GM19438 (cell line): ENCODE results near the gene KDSR.
"Not testable (repeated sequence)": the region's sequence is repeated elsewhere in the genome, so short reads cannot be mapped to it uniquely, and the experiment has no call there.

Experiments used
- ATAC-seq: cut with Tn5 transposase; IDR thresholded peaks from one replicate; pipeline ENCODE4 v1.9.1; 2021; ENCODE audit warnings: low read depth; ENCODE audit not compliant: unreplicated experiment

KDSR gene

GRCh38 chr18:63366213-63367052, 573 bp downstream of the KDSR start:
- peak; percentile 44 for ATAC-seq

GRCh38 chr18:63365876-63366212, 1.2 kb downstream of the KDSR start:
- ATAC-seq, result no peak

- ATAC-seq, result no peak
Measured at GRCh38 chr18:63363951-63364350, 3.1 kb downstream of the KDSR start.

DNA sequence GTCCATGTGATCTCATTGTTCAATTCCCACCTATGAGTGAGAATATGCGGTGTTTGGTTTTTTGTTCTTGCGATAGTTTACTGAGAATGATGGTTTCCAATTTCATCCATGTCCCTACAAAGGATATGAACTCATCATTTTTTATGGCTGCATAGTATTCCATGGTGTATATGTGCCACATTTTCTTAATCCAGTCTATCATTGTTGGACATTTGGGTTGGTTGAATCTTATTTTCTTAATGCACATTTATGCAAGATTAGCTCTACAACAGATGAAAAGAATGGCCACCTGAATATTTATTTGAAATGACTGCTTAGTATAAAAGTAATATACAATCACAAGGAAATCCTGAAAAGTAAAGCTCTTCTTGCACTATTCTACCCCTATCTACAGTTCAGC, 3.6 kb downstream of the KDSR start:
- not testable (repeated sequence) for ATAC-seq

DNA sequence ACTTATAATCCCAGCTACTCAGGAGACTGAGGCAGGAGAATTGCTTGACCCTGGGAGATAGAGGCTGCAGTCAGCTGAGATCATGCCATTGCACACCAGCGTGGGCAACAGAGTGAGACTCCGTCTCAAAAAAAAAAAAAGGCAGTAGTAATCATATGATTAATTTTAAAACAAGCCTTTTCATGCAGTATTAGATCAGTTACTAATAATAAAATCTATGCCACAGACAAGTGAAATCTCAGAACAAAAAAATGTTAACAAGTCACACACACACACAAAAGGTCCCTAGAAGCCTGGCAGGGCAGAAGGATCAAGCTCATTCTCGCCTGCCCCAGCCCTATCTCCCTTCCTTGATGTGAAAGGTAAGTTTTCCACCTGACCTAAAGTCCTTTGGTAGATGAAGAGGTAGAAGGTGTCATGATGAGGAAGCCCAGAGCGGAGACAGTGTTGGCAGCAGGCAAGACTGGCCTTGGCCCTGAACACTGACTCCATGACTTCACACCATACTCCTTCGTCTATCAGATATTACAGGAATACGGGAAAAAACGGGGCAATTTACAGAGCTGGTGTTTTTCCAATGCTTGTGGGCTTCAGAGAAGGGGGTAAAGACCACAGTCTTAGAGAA, 10.6 kb downstream of the KDSR start:
- ATAC-seq, result no peak

- ATAC-seq, result no peak
Measured at GRCh38 chr18:63350230-63350629, 16.8 kb downstream of the KDSR start.

DNA sequence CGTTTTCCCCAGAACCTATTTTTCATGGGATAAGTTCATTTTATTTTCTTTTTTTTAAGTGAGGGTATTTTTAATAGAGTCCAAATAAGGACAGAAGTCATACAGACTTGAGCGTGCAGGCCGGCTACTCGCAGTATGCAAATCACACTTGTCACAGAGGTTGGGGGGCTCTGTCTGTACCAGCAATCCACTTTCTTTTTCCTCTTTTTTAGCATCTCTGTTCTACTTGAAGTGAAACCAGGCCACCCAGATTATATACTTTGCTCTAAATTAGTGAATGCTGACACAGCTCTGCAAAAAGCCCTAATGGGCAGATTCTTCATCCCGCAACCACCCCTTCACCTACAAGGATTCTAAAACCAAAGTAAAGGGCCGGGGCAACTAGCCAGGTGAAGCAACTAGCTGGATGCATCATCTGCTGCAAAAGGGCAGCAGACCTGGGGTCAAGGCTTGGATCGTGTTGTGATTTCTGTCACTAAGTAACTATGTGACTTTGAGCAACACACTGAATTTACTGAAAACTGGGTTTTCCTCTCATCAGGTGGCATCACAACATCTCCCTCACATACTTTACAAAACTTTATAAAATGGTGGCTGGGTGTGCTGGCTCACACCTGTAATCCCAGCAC, 18.4 kb downstream of the KDSR start:
- peak; percentile 71 for ATAC-seq

GRCh38 chr18:63346480-63347183, 20.4 kb downstream of the KDSR start:
- no peak for ATAC-seq

DNA sequence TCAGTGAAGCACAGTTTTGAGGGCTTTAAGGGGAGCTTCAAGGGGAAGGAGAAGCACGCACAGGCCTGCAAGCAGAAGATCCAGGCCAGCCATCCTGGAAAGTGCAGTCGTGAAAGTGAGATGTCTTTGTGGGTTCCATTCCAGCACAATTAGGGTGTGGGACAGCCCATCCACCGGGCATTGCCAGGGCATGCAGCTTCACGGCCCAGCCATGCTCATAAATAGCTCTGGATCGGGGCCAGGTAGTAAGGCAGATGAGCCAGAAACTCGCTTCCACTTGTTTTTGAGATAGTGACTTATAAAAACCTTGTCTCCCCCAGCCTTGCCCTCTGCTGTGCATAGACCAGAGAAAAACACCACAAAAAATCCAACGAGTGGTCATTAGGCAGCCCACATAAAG, 21.0 kb downstream of the KDSR start:
- ATAC-seq, result no peak

DNA sequence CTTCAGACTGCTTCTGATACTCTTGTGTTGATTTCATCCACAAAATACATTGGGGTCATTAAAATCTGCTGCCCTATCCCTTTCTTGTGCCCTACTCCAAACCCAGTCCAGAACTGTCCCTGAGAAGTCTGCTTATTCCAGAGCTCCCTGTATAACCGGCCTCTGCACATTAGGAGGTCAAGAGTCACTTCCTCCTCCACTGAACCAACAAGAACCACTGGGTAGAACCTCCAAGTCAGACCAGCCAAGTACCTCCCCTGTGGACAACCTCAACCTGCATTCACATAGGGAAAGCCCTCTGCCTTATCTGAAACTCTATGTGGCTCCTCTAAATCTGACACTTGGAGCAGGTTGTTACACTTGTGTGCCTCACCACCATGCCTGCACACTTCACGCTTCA, 22.1 kb downstream of the KDSR start:
- ATAC-seq, result no peak

GRCh38 chr18:63344263-63344662, 22.7 kb downstream of the KDSR start:
- no peak for ATAC-seq

DNA sequence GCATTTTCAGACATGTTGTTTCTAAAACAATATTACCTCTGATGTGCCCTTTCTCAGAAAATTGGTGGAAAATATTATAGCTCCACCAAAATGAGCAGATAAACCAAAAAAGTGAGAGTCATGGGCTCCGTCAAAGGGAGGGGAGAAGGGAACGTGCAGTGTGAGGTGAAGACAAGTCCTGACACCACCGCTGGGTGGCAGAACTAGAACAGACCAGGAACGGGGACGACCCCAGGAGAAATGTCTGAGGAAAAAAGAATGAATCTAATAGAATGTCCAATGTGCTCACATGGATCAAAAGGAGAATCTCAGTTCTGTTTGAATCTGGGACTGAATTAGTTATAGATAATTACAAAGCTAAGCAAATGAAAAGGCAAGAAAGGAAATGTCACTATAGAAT, 24.8 kb downstream of the KDSR start:
- ATAC-seq, result no peak

- no peak for ATAC-seq
Measured at GRCh38 chr18:63339920-63340484, 27.0 kb downstream of the KDSR start.

- no peak for ATAC-seq
Measured at GRCh38 chr18:63336366-63337099, 30.5 kb downstream of the KDSR start.

DNA sequence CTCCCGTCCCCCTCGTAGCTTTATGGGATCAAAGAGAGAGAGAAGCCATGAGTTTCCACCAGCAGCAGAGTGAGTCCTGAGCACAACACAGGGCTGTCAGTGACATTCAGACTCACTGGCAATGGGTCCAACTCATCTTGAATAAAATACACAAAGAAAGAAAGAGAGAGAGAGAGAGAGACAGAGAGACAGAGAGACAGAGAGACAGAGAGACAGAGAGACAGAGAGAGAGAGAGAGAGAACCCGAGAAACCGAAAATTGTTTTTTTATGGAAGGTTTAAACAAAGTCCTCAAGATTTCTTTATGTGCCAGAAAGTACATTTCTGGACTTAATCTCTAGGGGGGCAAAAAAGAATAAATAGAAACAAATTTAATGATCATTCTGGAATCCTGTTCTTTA, 35.9 kb downstream of the KDSR start:
- no peak for ATAC-seq

- no peak for ATAC-seq
Measured at GRCh38 chr18:63329431-63330145, 37.4 kb downstream of the KDSR start.

DNA sequence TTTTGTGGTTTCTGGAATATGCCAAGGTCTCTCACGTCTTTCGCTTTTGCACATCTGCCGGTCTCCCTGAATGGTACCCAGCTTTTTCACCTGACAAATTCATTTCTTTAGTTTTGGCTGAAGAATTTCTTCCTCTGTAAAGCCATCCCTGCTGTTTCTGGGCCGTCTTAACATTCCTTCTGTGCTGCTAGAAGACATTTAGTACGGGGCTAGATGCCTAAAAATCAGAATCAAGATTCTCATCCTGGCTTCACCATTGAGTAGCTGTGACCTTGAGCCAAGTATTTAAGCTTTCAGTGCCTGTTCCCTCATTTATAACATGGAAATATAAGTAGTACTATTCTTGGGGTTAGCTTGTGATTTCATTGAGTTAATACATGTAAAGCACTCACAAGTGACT, 41.0 kb downstream of the KDSR start:
- ATAC-seq, result no peak

- ATAC-seq, result no peak
Measured at GRCh38 chr18:63325086-63325686, 41.8 kb downstream of the KDSR start.

DNA sequence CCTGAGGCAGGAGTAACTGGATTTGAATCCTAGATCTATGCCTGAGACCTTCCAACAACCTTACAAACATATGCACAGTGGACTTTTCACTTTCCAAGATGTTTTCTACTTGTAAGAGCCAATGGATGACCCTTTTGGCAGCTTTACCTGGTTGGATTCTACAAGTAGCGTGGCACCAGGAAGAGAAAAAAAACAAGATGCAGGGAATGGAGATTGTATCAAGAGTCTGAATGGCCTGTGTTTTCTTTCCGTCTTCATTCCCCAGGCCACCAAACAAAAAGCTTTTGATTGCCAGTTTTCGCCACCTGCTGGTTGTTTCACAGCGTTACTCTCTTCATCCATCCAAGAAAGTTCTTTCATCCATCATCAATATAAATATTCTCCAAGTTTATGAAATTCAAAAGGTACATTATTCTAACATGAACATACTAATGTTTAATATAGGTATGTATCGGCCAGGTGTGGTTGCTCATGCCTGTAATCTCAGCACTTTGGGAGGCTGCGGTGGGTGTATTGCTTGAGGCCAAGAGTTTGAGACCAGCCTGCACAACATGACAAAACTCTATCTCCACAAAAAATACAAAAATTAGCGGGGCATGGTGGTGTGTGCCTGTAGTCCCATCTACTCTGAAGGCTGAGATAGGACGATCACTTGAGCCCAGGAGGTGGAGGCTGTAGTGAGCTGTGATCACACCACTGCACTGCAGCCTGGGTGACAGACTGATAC, 43.9 kb downstream of the KDSR start:
- no peak for ATAC-seq
